CD4-positive, alpha-beta T cell treated with Interleukin-15 for 4 hours (primary cell): ENCODE measurements around the gene NTSR2.

ENCODE experiments used
- DNase-seq: peaks from one replicate; pipeline ENCODE4 v3.0.0-alpha.2; 2020; ENCODE audit warnings: low spot score

Gene NTSR2

GRCh38 chr2:11657646-11658045, 12.3 kb downstream of the NTSR2 start:
- no peak for DNase-seq

GRCh38 chr2:11657195-11657594, 12.8 kb downstream of the NTSR2 start:
- DNase-seq = no peak

DNA sequence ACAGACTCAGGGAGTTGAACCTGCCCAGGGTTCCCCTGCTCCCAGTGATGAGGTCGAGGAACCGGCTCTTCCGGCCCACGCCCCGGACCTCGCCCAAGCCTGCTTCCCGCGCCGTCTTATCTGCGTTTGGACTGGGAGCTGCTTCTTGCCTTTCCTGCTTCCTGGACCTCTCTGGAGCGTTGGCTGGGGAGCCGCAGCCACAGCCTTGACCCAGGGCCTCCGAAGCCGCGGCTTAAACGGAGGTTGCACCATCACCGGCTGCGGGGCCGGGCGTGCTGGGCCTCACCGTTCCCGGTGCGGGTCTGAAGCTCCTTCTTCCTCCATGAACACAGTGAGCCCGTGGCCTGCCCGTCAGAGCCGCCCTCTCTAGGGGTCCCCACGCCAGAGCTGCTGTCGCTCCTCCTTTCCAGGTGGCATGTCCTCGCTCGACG, 13.3 kb downstream of the NTSR2 start:
- no peak for DNase-seq

DNA sequence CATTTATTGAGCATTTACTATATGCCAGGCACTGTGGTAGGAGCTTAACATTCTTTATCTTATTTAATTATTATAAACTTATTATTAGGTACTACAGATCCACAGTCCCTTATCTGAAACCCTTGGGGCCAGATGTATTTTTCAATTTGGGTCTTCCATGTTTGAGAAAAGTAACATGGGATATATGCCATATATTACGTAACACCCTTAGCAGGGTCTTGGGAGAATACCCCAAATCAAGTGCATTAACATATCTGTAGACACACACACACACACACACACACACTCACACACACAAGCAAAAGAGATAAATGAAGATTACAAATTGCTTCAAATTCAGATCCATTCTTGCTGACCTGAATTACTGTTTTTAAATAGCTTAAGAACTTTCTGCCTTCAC, 13.7 kb downstream of the NTSR2 start:
- DNase-seq = no peak

GRCh38 chr2:11655495-11655894, 14.5 kb downstream of the NTSR2 start:
- no peak for DNase-seq

GRCh38 chr2:11652553-11652952, 17.4 kb downstream of the NTSR2 start:
- no peak for DNase-seq

GRCh38 chr2:11651856-11652548, 18.0 kb downstream of the NTSR2 start:
- DNase-seq = no peak

GRCh38 chr2:11649093-11649492, 20.9 kb downstream of the NTSR2 start:
- no peak for DNase-seq

GRCh38 chr2:11647834-11648600, 22.0 kb downstream of the NTSR2 start:
- DNase-seq = no peak

DNA sequence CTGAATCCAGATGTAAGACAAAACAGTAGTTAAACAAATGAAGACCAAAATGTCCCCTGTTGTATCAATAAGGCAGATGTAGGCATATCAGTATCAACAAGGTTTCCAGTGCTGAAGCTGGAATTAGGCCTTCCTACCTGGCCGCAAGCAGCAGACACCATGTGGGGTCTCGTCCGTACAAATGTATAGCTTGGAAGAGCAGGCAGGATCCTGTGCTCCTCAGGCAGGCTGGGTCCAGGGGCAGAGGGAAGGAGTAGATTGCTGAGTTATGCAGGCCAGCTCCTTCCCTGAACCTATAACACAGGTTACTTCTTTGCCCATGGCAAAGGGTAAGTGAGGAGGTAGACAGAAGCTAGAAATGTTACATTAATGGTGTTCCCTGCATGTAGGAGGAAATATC, 23.5 kb downstream of the NTSR2 start:
- DNase-seq = no peak

GRCh38 chr2:11644293-11644692, 25.7 kb downstream of the NTSR2 start:
- DNase-seq = no peak

- DNase-seq = no peak
Observed at GRCh38 chr2:11642972-11643371, 27.0 kb downstream of the NTSR2 start.

DNA sequence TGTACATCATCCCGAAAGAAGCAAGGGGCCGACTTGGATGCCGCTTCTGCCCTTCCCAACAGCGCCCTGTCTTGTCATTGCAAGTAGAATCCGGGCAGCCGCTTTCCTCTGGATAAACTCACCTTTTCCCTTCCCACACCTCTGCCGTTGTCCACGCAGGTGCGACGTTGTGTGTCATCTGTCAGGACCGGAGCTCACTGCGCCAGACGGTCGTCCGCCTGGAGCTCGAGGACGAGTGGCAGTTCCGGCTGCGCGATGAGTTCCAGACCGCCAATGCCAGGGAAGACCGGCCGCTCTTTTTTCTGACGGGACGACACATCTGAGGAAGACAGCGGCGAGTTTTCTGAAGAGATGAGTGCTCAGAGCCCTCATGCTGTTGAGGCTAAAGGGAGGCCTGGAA, 29.9 kb downstream of the NTSR2 start:
- no peak for DNase-seq

- no peak for DNase-seq
Observed at GRCh38 chr2:11639503-11639902, 30.5 kb downstream of the NTSR2 start.

GRCh38 chr2:11637546-11637945, 32.4 kb downstream of the NTSR2 start:
- no peak for DNase-seq

DNA sequence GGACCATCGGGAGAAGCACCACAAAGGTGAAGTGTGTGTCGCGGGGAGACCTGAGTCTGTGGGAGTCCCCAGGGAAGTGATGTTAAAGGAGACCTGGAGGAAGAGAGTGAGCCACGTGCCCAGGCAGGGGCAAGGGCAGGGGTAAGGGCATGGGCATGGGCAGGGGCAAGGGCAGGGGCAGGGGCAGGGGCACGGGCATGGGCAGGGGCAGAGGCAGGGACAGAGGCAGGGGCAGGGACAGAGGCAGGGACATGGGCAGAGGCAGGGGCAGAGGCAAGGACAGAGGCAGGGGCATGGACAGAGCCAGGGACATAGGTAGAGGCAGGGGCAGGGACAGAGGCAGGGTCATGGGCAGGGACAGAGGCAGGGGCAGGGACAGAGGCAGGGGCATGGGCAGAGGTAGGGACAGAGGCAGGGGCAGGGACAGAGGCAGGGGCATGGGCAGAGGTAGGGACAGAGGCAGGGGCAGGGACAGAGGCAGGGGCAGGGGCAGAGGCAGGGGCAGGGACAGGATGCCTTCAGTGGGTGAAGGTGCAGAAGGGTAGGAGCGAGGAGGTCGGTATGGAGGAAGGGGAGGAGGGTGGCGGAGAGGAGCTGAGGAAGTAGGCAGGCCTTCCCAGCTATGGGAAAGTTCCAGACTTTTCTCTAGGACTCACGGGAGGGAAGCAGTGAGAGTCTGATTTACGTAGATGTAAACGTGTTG, 33.3 kb downstream of the NTSR2 start:
- DNase-seq = no peak

- no peak for DNase-seq
Observed at GRCh38 chr2:11635141-11635540, 34.9 kb downstream of the NTSR2 start.

- DNase-seq = no peak
Observed at GRCh38 chr2:11634584-11634983, 35.4 kb downstream of the NTSR2 start.

DNA sequence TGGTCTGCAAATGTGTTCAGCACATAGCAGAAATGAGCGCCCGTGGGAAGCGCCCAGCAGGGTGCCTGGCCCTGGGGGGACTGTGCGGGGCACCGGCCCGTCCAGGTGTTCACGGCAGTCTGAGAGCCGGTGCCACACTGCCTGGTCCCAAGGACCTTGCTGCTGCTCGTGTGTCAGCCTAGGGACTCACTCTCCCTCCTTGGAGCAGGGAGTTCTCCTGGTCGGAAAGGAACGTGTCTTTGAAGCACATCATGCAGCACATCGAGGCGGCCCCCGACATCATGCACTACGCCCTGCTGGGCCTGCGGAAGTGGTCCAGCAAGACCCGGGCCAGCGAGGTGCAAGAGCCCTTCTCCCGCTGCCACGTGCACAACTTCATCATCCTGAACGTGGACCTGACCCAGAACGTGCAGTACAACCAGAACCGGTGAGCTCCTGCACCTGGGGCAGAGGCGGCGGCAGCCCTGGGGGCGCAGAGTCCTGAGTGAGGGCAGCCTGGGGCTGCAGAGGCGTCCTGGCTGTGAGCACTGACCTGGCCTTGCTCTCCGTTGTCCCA, 36.0 kb downstream of the NTSR2 start:
- no peak for DNase-seq

GRCh38 chr2:11631462-11631861, 38.5 kb downstream of the NTSR2 start:
- no peak for DNase-seq

DNA sequence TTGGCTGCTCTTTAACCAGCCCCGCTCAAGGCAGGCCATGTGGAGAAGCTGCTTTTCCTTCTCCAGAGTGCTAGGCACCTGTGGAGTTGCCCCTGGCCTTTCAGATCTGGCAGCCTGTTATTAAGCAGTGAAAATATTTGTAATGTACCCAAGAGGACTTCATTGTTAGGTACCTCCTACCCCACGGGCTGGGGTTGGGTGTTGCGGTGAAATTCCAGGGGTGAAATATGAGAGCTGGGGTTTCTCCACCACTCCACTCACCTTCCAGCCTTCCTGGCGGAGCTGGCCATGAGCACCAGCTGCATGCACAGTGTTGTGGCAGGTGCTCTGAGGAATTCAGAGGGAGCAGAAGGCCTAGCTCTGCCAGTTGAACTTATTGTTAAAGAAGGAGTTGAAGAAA, 39.1 kb downstream of the NTSR2 start:
- DNase-seq = no peak

DNA sequence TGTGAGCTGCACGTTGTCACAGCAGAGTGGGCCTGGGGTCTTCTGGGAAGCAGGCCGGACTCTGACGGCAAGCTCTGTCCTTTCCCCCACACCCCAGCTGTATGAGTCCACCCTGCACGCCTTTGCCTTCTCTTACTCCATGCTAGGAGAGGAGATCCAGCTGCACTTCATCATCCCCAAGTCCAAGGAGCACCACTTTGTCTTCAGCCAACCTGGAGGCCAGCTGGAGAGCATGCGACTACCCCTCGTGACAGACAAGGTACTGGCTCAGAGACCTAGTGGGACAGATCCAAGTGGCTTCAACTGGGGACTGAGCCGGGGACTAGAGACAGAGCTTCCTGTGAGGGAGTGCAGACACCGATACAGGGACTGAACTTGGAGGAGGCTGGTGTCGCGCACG, 40.1 kb downstream of the NTSR2 start:
- no peak for DNase-seq

DNA sequence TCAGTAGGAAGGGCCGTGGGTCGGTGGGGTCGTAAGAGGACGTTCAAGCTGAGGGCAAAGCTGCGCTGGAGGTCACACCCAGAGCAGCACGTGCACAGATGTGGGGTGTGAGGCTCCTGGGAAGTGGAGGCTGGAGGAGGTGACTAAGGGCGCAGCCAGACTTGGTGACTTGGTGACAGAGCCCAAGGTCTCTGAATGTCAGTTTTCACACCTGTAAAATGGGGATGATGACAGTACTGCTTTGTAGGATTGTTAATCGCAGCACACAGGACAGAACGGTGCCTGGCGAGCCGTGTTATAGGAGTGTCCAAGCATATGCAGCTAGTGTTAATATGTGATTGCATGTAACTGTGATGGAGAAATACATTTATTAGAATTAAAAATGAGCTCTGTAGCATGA, 40.8 kb downstream of the NTSR2 start:
- DNase-seq = no peak
